ENCODE data around the gene NLRP12.
"Not testable (repeated sequence)": the region's sequence is repeated elsewhere in the genome, so short reads cannot be mapped to it uniquely, and the experiment has no call there.

The NLRP12 gene

DNA sequence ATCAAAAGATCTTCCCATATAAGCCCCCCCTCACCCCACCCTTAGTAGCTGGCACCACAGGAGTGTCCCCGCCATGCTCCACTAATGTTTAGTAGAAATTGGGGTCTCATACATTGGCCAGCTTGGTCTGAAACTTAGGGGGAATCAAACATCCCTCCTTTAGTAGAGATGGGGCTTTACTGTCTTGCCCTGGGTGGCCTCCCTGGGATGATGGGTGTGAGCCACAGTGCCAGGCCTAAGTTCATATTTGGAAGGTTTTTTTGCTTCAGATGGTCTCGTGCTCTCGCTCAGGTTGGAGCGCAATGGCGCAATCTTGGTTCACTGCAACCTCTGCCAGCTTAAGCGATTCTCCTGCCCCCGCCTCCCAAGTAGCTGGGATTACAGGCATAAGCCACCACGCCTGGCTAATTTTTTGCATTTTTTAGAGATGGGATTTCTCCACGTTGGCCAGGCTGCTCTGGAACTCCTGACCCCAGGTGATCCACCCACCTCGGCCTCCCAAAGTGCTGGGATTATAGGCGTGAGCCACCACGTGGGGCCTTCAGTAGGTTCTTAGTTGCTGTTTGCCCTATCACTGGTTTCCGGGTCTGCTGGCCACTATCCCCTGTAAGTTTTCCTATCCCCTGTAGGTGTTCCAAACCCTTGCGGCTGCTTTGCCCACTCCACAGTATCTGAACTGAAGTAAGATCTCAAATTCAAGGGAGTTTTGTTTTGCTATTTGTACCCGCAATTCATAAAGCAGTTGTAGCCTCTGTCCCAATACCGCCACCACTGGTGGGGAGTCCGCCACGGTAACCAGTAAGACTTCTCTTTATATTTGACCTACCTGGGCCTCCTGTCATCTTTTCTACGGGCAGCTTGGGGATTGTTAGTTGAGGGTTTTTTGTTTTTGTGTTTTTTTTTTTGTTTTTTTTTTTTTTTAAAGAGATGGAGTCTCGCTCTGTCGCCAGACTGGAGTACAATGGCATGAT lies 34.1 kb downstream of the NLRP12 start:
- Histone ChIP-seq H3K4me1 (ENCODE audit: control insufficient read depth, insufficient read depth, low read length) (peaks cover 4% of the 10 kb centered on the region), H3K4me3 (ENCODE audit: low read depth, low read length) (no peak overlapping the region), H3K27me3 (ENCODE audit: control insufficient read depth, insufficient read depth, low read length) (no peaks in the 10 kb centered on the region), H3K9ac (ENCODE audit: low read depth, low read length) (no peak overlapping the region), H3K36me3 (ENCODE audit: control insufficient read depth, insufficient read depth, low read length) (peaks cover 12% of the 10 kb centered on the region), H3K9me3 (ENCODE audit: control insufficient read depth, insufficient read depth, low read length) (no peaks in the 10 kb centered on the region)

DNA sequence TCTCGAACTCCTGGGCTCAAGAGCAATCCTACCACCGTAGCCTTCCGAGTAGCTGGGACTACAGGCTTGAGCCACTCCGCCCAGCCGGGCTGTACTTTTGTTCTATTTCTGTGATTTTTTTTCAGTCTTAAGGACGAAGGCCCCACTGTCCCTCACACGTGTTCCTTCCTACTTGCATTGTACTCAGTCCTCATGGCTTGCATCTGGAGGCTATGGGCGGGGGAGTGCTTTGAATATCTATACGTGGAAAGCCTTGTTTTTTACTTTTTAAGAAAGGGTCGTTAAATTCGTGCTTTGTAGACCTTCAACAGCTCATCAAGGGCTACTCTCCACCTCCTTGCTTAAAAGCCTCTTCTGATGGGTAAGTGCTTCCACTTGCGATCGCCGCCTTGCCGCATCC lies 36.8 kb downstream of the NLRP12 start:
- H3K4me3 ChIP-seq (ENCODE audit: low read depth, low read length) = peak overlapping the region; percentile 53
- peaks cover 7% of the 10 kb centered on the region for H3K36me3 ChIP-seq (ENCODE audit: control insufficient read depth, insufficient read depth, low read length)
- peak overlapping the region; percentile 95 for H3K9ac ChIP-seq (ENCODE audit: low read depth, low read length)
- H3K4me1 ChIP-seq (ENCODE audit: control insufficient read depth, insufficient read depth, low read length) = peaks cover 3% of the 10 kb centered on the region
- no peaks in the 10 kb centered on the region for H3K27me3 ChIP-seq (ENCODE audit: control insufficient read depth, insufficient read depth, low read length)
- peaks cover 3% of the 10 kb centered on the region for H3K9me3 ChIP-seq (ENCODE audit: control insufficient read depth, insufficient read depth, low read length)

DNA sequence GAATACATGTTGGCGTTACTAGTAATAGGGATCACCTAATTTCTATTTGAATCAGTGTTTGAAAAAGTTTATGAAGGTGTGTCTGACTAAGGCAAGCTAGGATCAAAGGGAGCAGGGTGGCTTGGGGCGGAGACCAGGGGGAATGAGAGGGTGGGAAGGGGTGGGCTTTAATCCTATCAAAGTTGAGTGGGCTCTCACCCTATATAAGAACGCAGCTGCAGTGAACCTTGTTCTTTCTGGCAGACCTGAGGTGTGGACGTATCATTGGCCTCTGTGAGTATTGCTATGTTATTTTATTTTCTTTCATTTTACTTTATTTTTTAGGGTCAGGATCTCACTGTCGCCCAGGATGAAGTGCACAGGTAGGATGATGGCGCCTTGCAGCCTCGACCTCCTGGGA lies 37.4 kb downstream of the NLRP12 start:
- peak overlapping the region; percentile 53 for H3K4me3 ChIP-seq (ENCODE audit: low read depth, low read length)
- peaks cover 7% of the 10 kb centered on the region for H3K36me3 ChIP-seq (ENCODE audit: control insufficient read depth, insufficient read depth, low read length)
- peaks cover 5% of the 10 kb centered on the region for H3K9me3 ChIP-seq (ENCODE audit: control insufficient read depth, insufficient read depth, low read length)
- H3K9ac ChIP-seq (ENCODE audit: low read depth, low read length) = peak overlapping the region; percentile 95
- H3K27me3 ChIP-seq (ENCODE audit: control insufficient read depth, insufficient read depth, low read length) = no peaks in the 10 kb centered on the region
- peaks cover 3% of the 10 kb centered on the region for H3K4me1 ChIP-seq (ENCODE audit: control insufficient read depth, insufficient read depth, low read length)

DNA sequence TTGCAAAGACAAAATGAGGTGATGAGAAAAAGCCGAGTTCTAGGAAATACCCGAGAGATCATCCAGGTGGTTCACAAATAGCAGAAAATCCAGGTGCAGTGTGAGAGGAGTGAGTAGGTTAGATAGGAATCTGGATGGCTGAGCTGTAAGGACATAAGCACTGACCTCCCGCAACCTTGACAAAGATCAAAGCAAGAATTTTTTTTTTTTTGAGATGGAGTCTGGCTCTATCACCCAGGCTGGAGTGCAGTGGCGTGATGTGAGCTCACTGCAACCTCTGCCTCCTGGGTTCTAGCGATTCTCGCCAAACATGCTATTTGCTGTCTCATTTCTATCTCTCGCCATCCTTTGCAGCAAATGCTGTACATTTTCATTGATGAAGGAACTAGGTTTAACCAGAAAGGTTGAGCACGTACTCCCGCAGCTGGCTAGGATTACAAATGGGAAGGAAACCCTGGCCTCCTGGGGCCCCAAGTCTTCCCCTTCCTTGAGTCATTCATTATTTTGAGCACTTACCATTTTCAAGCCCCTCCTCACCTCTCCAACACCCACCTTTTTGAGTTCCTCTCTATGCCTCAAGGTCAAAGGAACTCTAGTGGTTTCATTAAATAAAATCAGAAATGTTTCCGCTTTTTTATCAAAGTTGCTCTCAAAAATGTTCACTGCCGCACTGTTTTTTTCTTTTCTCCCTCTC lies 38.8 kb downstream of the NLRP12 start:
- H3K9me3 ChIP-seq (ENCODE audit: control insufficient read depth, insufficient read depth, low read length) = peaks cover 5% of the 10 kb centered on the region
- H3K4me3 ChIP-seq (ENCODE audit: low read depth, low read length) = peak overlapping the region; percentile 6
- H3K27me3 ChIP-seq (ENCODE audit: control insufficient read depth, insufficient read depth, low read length) = no peaks in the 10 kb centered on the region
- peaks cover 3% of the 10 kb centered on the region for H3K4me1 ChIP-seq (ENCODE audit: control insufficient read depth, insufficient read depth, low read length)
- no peak overlapping the region for H3K9ac ChIP-seq (ENCODE audit: low read depth, low read length)
- H3K36me3 ChIP-seq (ENCODE audit: control insufficient read depth, insufficient read depth, low read length) = peaks cover 7% of the 10 kb centered on the region

GRCh38 chr19:53782698-53783097 lies 41.4 kb downstream of the NLRP12 start:
- Histone ChIP-seq H3K4me1 (ENCODE audit: control insufficient read depth, insufficient read depth, low read length) (peaks cover 3% of the 10 kb centered on the region), H3K4me3 (ENCODE audit: low read depth, low read length) (no peak overlapping the region), H3K36me3 (ENCODE audit: control insufficient read depth, insufficient read depth, low read length) (peaks cover under 1% of the 10 kb centered on the region), H3K9ac (ENCODE audit: low read depth, low read length) (no peak overlapping the region), H3K27me3 (ENCODE audit: control insufficient read depth, insufficient read depth, low read length) (no peaks in the 10 kb centered on the region), H3K9me3 (ENCODE audit: control insufficient read depth, insufficient read depth, low read length) (peaks cover 5% of the 10 kb centered on the region)

DNA sequence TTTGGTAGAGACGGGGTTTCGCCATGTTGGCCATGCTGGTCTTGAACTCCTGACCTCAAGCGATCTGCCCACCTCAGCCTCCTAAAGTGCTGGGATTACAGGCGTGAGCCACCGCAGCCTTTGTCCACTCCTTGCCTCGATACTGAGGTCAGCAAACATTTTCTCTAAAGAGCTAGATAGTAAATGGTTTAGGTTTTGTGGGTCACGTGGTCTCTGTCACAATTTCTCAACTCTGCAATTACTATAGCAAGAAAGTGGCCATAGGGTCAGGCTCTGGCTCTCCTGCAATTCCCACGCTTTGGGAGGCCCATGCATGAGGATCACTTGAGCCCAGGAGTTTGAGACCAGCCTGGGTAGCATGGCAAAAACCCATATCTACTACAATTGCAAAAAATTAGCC lies 42.8 kb downstream of the NLRP12 start:
- not testable (repeated sequence) for H3K9ac ChIP-seq (ENCODE audit: low read depth, low read length); H3K9me3 ChIP-seq (ENCODE audit: control insufficient read depth, insufficient read depth, low read length); H3K4me3 ChIP-seq (ENCODE audit: low read depth, low read length); H3K27me3 ChIP-seq (ENCODE audit: control insufficient read depth, insufficient read depth, low read length); H3K36me3 ChIP-seq (ENCODE audit: control insufficient read depth, insufficient read depth, low read length); H3K4me1 ChIP-seq (ENCODE audit: control insufficient read depth, insufficient read depth, low read length)

GRCh38 chr19:53780506-53780905 lies 43.6 kb downstream of the NLRP12 start:
- Histone ChIP-seq H3K9me3 (ENCODE audit: control insufficient read depth, insufficient read depth, low read length) (peaks cover 5% of the 10 kb centered on the region), H3K36me3 (ENCODE audit: control insufficient read depth, insufficient read depth, low read length) (no peaks in the 10 kb centered on the region), H3K4me3 (ENCODE audit: low read depth, low read length) (no peak overlapping the region), H3K9ac (ENCODE audit: low read depth, low read length) (no peak overlapping the region), H3K27me3 (ENCODE audit: control insufficient read depth, insufficient read depth, low read length) (no peaks in the 10 kb centered on the region), H3K4me1 (ENCODE audit: control insufficient read depth, insufficient read depth, low read length) (peaks cover 3% of the 10 kb centered on the region)

- H3K4me1 ChIP-seq (ENCODE audit: control insufficient read depth, insufficient read depth, low read length) = peaks cover 20% of the 10 kb centered on the region
- no peaks in the 10 kb centered on the region for H3K9me3 ChIP-seq (ENCODE audit: control insufficient read depth, insufficient read depth, low read length)
- no peak overlapping the region for H3K9ac ChIP-seq (ENCODE audit: low read depth, low read length)
- no peak overlapping the region for H3K4me3 ChIP-seq (ENCODE audit: low read depth, low read length)
- H3K36me3 ChIP-seq (ENCODE audit: control insufficient read depth, insufficient read depth, low read length) = no peaks in the 10 kb centered on the region
- no peaks in the 10 kb centered on the region for H3K27me3 ChIP-seq (ENCODE audit: control insufficient read depth, insufficient read depth, low read length)
These were observed 48.6 kb downstream of the NLRP12 start for GRCh38 chr19:53775524-53775923.

GRCh38 chr19:53774491-53774890 lies 49.6 kb downstream of the NLRP12 start:
- peaks cover 20% of the 10 kb centered on the region for H3K4me1 ChIP-seq (ENCODE audit: control insufficient read depth, insufficient read depth, low read length)
- not testable (repeated sequence) for H3K4me3 ChIP-seq (ENCODE audit: low read depth, low read length); H3K27me3 ChIP-seq (ENCODE audit: control insufficient read depth, insufficient read depth, low read length); H3K9ac ChIP-seq (ENCODE audit: low read depth, low read length); H3K36me3 ChIP-seq (ENCODE audit: control insufficient read depth, insufficient read depth, low read length); H3K9me3 ChIP-seq (ENCODE audit: control insufficient read depth, insufficient read depth, low read length)

DNA sequence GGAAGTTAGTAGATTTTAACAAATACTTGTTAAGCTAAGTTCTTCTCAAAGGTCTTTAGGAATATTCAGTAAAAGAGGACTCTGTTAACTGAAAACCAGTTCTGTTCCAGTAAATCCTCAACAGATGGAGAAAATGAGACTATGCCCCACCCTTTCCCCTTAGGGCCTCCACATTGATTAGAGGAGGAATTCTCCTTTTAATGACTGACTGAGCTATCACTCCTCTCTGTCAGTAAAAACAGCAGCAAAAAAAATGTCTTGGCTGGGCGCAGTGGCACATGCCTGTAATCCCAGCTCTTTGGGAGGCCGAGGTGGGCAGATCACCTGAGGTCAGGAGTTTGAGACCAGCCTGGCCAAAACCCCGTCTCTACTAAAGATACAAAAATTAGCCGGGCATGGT lies 50.1 kb downstream of the NLRP12 start:
- H3K4me3 ChIP-seq (ENCODE audit: low read depth, low read length) = no peak overlapping the region
- no peaks in the 10 kb centered on the region for H3K9me3 ChIP-seq (ENCODE audit: control insufficient read depth, insufficient read depth, low read length)

GRCh38 chr19:53772943-53773342 lies 51.2 kb downstream of the NLRP12 start:
- Histone ChIP-seq H3K9ac (ENCODE audit: low read depth, low read length) (no peak overlapping the region), H3K4me1 (ENCODE audit: control insufficient read depth, insufficient read depth, low read length) (peaks cover 20% of the 10 kb centered on the region), H3K27me3 (ENCODE audit: control insufficient read depth, insufficient read depth, low read length) (no peaks in the 10 kb centered on the region), H3K36me3 (ENCODE audit: control insufficient read depth, insufficient read depth, low read length) (no peaks in the 10 kb centered on the region), H3K9me3 (ENCODE audit: control insufficient read depth, insufficient read depth, low read length) (no peaks in the 10 kb centered on the region), H3K4me3 (ENCODE audit: low read depth, low read length) (no peak overlapping the region)

More for the DNA sequence above, 50.1 kb downstream of the NLRP12 start:
- Histone ChIP-seq H3K27me3 (ENCODE audit: control insufficient read depth, insufficient read depth, low read length) (no peaks in the 10 kb centered on the region), H3K4me1 (ENCODE audit: control insufficient read depth, insufficient read depth, low read length) (peaks cover 20% of the 10 kb centered on the region), H3K9ac (ENCODE audit: low read depth, low read length) (no peak overlapping the region), H3K36me3 (ENCODE audit: control insufficient read depth, insufficient read depth, low read length) (no peaks in the 10 kb centered on the region)

DNA sequence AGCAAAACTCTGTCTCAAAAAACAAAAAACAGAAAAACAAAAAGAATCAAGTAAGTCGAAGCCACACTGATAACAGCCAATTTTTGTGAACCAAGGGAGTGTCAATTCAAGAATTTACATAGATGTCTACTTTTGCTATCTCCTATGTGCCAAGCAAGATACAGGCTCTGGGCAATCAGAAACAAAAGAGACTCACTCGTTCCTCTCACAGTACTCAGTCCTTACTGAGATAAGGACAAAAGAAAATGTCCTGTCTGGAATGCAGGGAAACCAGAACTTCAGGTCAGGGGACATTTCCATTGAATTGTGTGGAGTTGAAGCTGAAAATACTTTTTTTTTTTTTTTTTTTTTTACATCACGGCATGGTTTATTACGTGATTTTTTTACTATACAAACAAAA lies 53.0 kb downstream of the NLRP12 start:
- Histone ChIP-seq H3K9ac (ENCODE audit: low read depth, low read length) (no peak overlapping the region), H3K4me1 (ENCODE audit: control insufficient read depth, insufficient read depth, low read length) (peaks cover 20% of the 10 kb centered on the region), H3K36me3 (ENCODE audit: control insufficient read depth, insufficient read depth, low read length) (no peaks in the 10 kb centered on the region), H3K27me3 (ENCODE audit: control insufficient read depth, insufficient read depth, low read length) (no peaks in the 10 kb centered on the region), H3K4me3 (ENCODE audit: low read depth, low read length) (no peak overlapping the region), H3K9me3 (ENCODE audit: control insufficient read depth, insufficient read depth, low read length) (no peaks in the 10 kb centered on the region)

All from iPS-15b (cell line).